OCI-LY7 (cell line): ENCODE results near the gene MMS22L. TPM values are rescaled to one million over a fixed set of nuclear protein-coding genes. Genes with fewer than 3 reads are reported as not detected.

Experiments used
- BruUV-seq: library from RNA; stranded (reverse); fragments of 400-500 nt; replicated peaks from 2 replicates; lab custom pipeline; 2021; lab: Mats Ljungman, UMichigan
- CTCF ChIA-PET: fragments of 300-600 bp; sonication (Branson Sonifier 250); formaldehyde crosslinking; loops from one replicate; lab custom pipeline; 2022; ENCODE audit warnings: antibody characterized with exemption; ENCODE audit not compliant: unreplicated experiment; lab: Charles Lee
- POLR2A ChIA-PET: fragments of 300-600 bp; sonication (Branson Sonifier 250); formaldehyde crosslinking; loops from one replicate; lab custom pipeline; 2022; ENCODE audit warnings: antibody characterized with exemption; lab: Charles Lee
- DNase-seq: peaks from one replicate; pipeline ENCODE4 v3.0.0-alpha.2; 2015; ENCODE audit warnings: low spot score
- H2AFZ ChIP-seq: fragments of 200-600 bp; sonication (generic), shearing (Covaris generic); 2 replicates; pipeline ENCODE4 v1.6.1; 2014; ENCODE audit warnings: mild to moderate bottlenecking, antibody characterized with exemption, low read length, moderate library complexity
- H3K27ac ChIP-seq: fragments of 200-600 bp; sonication (generic); 2 replicates; pipeline ENCODE4 v1.5.1; 2014; ENCODE audit warnings: mixed run types, low read depth, mild to moderate bottlenecking, moderate library complexity, low read length, inconsistent platforms; ENCODE audit not compliant: poor library complexity, severe bottlenecking
- H3K36me3 ChIP-seq: fragments of 200-600 bp; sonication (generic); 2 replicates; pipeline ENCODE4 v1.6.1; 2014; ENCODE audit warnings: mild to moderate bottlenecking, antibody characterized with exemption, low read length, moderate library complexity, mixed read lengths; ENCODE audit not compliant: insufficient read depth
- H3K4me1 ChIP-seq: fragments of 200-600 bp; sonication (generic); 2 replicates; pipeline ENCODE4 v1.5.1; 2014; ENCODE audit warnings: mild to moderate bottlenecking, low read length; ENCODE audit not compliant: insufficient read depth, poor library complexity, severe bottlenecking
- H3K4me2 ChIP-seq: fragments of 200-600 bp; sonication (generic); 2 replicates; pipeline ENCODE4 v1.6.1; 2014; ENCODE audit warnings: mild to moderate bottlenecking, low read length
- H3K4me3 ChIP-seq: fragments of 200-600 bp; sonication (generic); 2 replicates; pipeline ENCODE4 v1.5.1; 2014; ENCODE audit warnings: mild to moderate bottlenecking, low read depth, low read length; ENCODE audit not compliant: poor library complexity, severe bottlenecking
- H3K79me2 ChIP-seq: fragments of 200-600 bp; sonication (generic); 2 replicates; pipeline ENCODE4 v1.6.1; 2016; ENCODE audit warnings: low read depth, mild to moderate bottlenecking, low read length, moderate library complexity, mixed read lengths; ENCODE audit not compliant: insufficient read depth
- H3K9me2 ChIP-seq: fragments of 200-600 bp; sonication (generic); 2 replicates; pipeline ENCODE4 v1.6.1; 2016; ENCODE audit warnings: mild to moderate bottlenecking, low read length, mixed read lengths; ENCODE audit not compliant: insufficient read depth
- H3K9me3 ChIP-seq: fragments of 200-600 bp; sonication (generic); 2 replicates; pipeline ENCODE4 v1.6.1; 2014; ENCODE audit warnings: mild to moderate bottlenecking, mixed run types, low read length, mixed read lengths
- H4K20me1 ChIP-seq: fragments of 200-600 bp; sonication (generic); 2 replicates; pipeline ENCODE4 v1.6.1; 2014; ENCODE audit warnings: mild to moderate bottlenecking, antibody characterized with exemption, low read length, moderate library complexity, mixed read lengths; ENCODE audit not compliant: insufficient read depth
- EZH2phosphoT487 ChIP-seq: fragments of 200-600 bp; sonication (generic); IDR thresholded peaks from 2 replicates; pipeline ENCODE4 v1.6.1; 2018; ENCODE audit warnings: low read depth, borderline replicate concordance, mild to moderate bottlenecking, mixed run types, antibody characterized with exemption, low read length, moderate library complexity, mixed read lengths
- intact Hi-C: fragments of 100-400 bp; cut with micrococcal nuclease; formaldehyde crosslinking; loops from one replicate; pipeline ENCODE4 v1.10.0; 2022; ENCODE audit not compliant: unreplicated experiment
- total RNA-seq, 2 experiments: library from RNA; depleted of rRNA in 1 of 2; stranded (reverse); fragments of >200 nt in 1 of 2; shearing (Covaris generic) in 1 of 2; gene quantifications; 2 replicates each; pipeline ENCODE4 v1.2.3, GENCODE V29; 2014 to 2022
- TF ChIP-seq, protein P1 (sequence below): fragments of 200-600 bp; sonication (generic); conservative IDR thresholded peaks from 2 replicates; pipeline ENCODE4 v1.5.1; 2014; ENCODE audit warnings: mild to moderate bottlenecking, antibody characterized with exemption, low read length, moderate library complexity, mixed read lengths

The MMS22L gene
- total RNA-seq, 2 experiments from 2014 or later, result 50.2 to 62.3 TPM

DNA sequence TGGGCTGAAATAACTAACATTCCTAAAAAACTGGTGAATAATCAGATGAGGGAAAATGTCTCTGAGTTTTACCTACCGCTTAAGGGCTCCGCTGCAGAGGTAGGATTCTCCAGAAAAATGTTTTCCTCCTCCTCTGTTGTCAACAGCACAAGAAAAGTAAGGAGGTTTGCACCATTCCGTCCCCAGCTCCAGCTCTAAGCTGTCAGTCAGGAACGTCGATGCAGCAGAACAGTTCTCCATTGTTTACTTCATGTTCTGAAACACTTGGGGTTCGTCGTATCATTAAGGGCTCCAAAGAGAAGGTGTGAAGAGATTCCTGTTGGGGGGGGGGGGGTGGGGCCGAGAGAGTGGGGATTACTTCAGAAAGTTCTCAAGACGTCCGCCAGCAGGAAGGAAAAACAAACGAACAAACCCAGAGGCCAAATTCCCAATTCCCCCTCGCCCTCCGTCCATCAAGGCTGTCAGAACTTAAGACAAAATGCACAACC is 734 bp downstream of the MMS22L start:
- ChIA-PET POLR2A (interaction anchor here (0.7 to 2.4 kb wide), 6 partner anchors 11 to 754 kb away, joined by 4 to 14 read pairs (median 4); no protein-coding TSS in a partner anchor), CTCF (no interaction called here)
- Histone ChIP-seq H3K9me2 (no peaks in the 10 kb centered on the region), H3K9me3 (no peaks in the 10 kb centered on the region), H4K20me1 (peaks cover 14% of the 10 kb centered on the region; the same call in 1 of the 2 replicates), H3K4me1 (peaks cover 16% of the 10 kb centered on the region), H3K27ac (peak overlapping the region; percentile 58), H3K36me3 (peaks cover 49% of the 10 kb centered on the region), H3K4me3 (peak overlapping the region; percentile 84), H3K4me2 (peak overlapping the region; percentile 92), H3K79me2 (peaks cover 51% of the 10 kb centered on the region), H2AFZ (peak overlapping the region; percentile 98)
- intact Hi-C loops, result loop anchor here (10.0 kb wide), 2 partner anchors 667 to 757 kb away; partner anchors contain the start of gene UFL1
- peak; percentile 23 for DNase-seq
- BruUV-seq, result no TSS peak
- TF ChIP-seq, protein P1, sequence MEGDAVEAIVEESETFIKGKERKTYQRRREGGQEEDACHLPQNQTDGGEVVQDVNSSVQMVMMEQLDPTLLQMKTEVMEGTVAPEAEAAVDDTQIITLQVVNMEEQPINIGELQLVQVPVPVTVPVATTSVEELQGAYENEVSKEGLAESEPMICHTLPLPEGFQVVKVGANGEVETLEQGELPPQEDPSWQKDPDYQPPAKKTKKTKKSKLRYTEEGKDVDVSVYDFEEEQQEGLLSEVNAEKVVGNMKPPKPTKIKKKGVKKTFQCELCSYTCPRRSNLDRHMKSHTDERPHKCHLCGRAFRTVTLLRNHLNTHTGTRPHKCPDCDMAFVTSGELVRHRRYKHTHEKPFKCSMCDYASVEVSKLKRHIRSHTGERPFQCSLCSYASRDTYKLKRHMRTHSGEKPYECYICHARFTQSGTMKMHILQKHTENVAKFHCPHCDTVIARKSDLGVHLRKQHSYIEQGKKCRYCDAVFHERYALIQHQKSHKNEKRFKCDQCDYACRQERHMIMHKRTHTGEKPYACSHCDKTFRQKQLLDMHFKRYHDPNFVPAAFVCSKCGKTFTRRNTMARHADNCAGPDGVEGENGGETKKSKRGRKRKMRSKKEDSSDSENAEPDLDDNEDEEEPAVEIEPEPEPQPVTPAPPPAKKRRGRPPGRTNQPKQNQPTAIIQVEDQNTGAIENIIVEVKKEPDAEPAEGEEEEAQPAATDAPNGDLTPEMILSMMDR, result no peak
- no peak for TF ChIP-seq EZH2phosphoT487

DNA sequence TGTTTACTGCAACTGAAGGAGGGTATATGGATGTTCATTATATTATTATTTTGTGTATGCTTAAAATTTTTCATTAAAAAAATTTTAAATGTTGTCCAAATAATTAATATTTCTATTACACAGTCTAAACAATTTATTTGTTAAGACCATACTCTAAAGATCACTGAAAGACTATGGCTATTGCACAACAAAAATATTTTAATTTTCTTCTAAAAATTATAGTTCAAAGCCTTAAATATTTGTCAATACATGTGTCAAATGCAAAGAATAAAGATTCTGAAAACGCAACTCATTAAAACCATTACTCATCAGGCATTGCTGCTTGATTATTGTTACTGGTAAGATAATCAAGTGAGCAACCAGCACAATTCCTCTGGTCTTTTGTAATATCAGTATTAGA is 2.2 kb downstream of the MMS22L start:
- ChIA-PET CTCF (no interaction called here), POLR2A (interaction anchor here (1.5 kb wide), 1 partner anchor 23 kb away, joined by 4 read pairs; no protein-coding TSS in a partner anchor)
- H3K79me2 ChIP-seq, result peaks cover 64% of the 10 kb centered on the region
- intact Hi-C loops, result loop anchor here (10.0 kb wide), 2 partner anchors 666 to 756 kb away; partner anchors contain the start of gene UFL1
- H3K4me3 ChIP-seq, result peak overlapping the region; percentile 84
- TF ChIP-seq EZH2phosphoT487, result no peak
- TF ChIP-seq, protein P1, result no peak
- H3K9me2 ChIP-seq, result no peaks in the 10 kb centered on the region
- no peaks in the 10 kb centered on the region for H3K9me3 ChIP-seq
- H2AFZ ChIP-seq, result no peak overlapping the region
- no peak overlapping the region for H3K27ac ChIP-seq
- peaks cover 14% of the 10 kb centered on the region; the same call in 1 of the 2 replicates for H4K20me1 ChIP-seq
- no peak for DNase-seq
- peaks cover 16% of the 10 kb centered on the region for H3K4me1 ChIP-seq
- BruUV-seq, result no TSS peak
- peak overlapping the region; percentile 92 for H3K4me2 ChIP-seq
- H3K36me3 ChIP-seq, result peaks cover 63% of the 10 kb centered on the region

DNA sequence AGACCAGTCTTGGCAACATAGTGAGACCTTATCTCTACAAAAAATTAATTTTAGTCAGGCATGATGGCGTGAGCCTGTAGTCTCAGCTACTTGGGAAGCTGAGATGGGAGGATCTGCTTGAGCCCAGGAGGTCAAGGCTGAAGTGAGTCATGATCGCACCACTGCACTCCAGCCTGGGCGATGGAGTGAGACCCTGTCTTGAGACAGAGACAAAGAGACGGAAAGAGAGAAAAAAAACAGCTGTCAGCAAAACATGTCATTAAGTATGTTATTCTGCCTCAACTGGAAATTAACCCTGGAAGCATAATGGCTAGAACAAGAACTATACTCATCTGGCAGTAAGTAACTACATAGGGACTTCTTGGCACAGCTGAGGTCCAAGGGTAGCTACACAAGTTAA is 7.2 kb downstream of the MMS22L start:
- H3K4me2 ChIP-seq, result no peak overlapping the region
- ChIA-PET POLR2A (interaction anchor here (1.3 kb wide), 1 partner anchor 101 kb away, joined by 4 read pairs; no protein-coding TSS in a partner anchor), CTCF (no interaction called here)
- no peaks in the 10 kb centered on the region for H4K20me1 ChIP-seq
- no peak for DNase-seq
- intact Hi-C loops, result no loop called here
- peaks cover 99% of the 10 kb centered on the region for H3K36me3 ChIP-seq
- H3K4me3 ChIP-seq, result no peak overlapping the region
- H3K27ac ChIP-seq, result no peak overlapping the region
- peaks cover 2% of the 10 kb centered on the region for H3K4me1 ChIP-seq
- no TSS peak for BruUV-seq
- peaks cover 70% of the 10 kb centered on the region for H3K79me2 ChIP-seq
- H3K9me2 ChIP-seq, result no peaks in the 10 kb centered on the region
- H2AFZ ChIP-seq, result no peak overlapping the region
- H3K9me3 ChIP-seq, result no peaks in the 10 kb centered on the region
- TF ChIP-seq EZH2phosphoT487, result no peak
- TF ChIP-seq, protein P1, result no peak
